Measurements from ENCODE around the gene VANGL1.

Gene VANGL1

GRCh38 chr1:115643225-115643624, 1.5 kb downstream of the VANGL1 start:
- in situ Hi-C loops (cut with MboI; ENCODE audit: low sequenced_read_pairs), result no loop called here

- in situ Hi-C loops (cut with MboI; ENCODE audit: low sequenced_read_pairs), result no loop called here
Observed at GRCh38 chr1:115643666-115644065, 1.9 kb downstream of the VANGL1 start.

GRCh38 chr1:115644109-115644508, 2.3 kb downstream of the VANGL1 start:
- in situ Hi-C loops (cut with MboI; ENCODE audit: low sequenced_read_pairs), result no loop called here

- in situ Hi-C loops (cut with MboI; ENCODE audit: low sequenced_read_pairs), result no loop called here
Observed at GRCh38 chr1:115647047-115647446, 5.3 kb downstream of the VANGL1 start.

- in situ Hi-C loops (cut with MboI; ENCODE audit: low sequenced_read_pairs), result no loop called here
Observed at GRCh38 chr1:115647507-115647906, 5.7 kb downstream of the VANGL1 start.

- in situ Hi-C loops (cut with MboI; ENCODE audit: low sequenced_read_pairs), result no loop called here
Observed at GRCh38 chr1:115647919-115648650, 6.3 kb downstream of the VANGL1 start.

GRCh38 chr1:115648717-115649691, 7.2 kb downstream of the VANGL1 start:
- in situ Hi-C loops (cut with MboI; ENCODE audit: low sequenced_read_pairs), result no loop called here

GRCh38 chr1:115649964-115650363, 8.2 kb downstream of the VANGL1 start:
- in situ Hi-C loops (cut with MboI; ENCODE audit: low sequenced_read_pairs), result no loop called here

GRCh38 chr1:115650961-115651360, 9.2 kb downstream of the VANGL1 start:
- in situ Hi-C loops (cut with MboI; ENCODE audit: low sequenced_read_pairs), result no loop called here

GRCh38 chr1:115651391-115651790, 9.6 kb downstream of the VANGL1 start:
- in situ Hi-C loops (cut with MboI; ENCODE audit: low sequenced_read_pairs), result no loop called here

GRCh38 chr1:115652236-115652788, 10.5 kb downstream of the VANGL1 start:
- in situ Hi-C loops (cut with MboI; ENCODE audit: low sequenced_read_pairs), result no loop called here

- in situ Hi-C loops (cut with MboI; ENCODE audit: low sequenced_read_pairs), result no loop called here
Observed at GRCh38 chr1:115654125-115654524, 12.4 kb downstream of the VANGL1 start.

- in situ Hi-C loops (cut with MboI; ENCODE audit: low sequenced_read_pairs), result no loop called here
Observed at GRCh38 chr1:115654663-115655305, 13.0 kb downstream of the VANGL1 start.

GRCh38 chr1:115655306-115655663, 13.5 kb downstream of the VANGL1 start:
- in situ Hi-C loops (cut with MboI; ENCODE audit: low sequenced_read_pairs), result no loop called here

- in situ Hi-C loops (cut with MboI; ENCODE audit: low sequenced_read_pairs), result no loop called here
Observed at GRCh38 chr1:115655916-115656315, 14.1 kb downstream of the VANGL1 start.

GRCh38 chr1:115656461-115657077, 14.8 kb downstream of the VANGL1 start:
- in situ Hi-C loops (cut with MboI; ENCODE audit: low sequenced_read_pairs), result no loop called here

GRCh38 chr1:115658646-115659045, 16.9 kb downstream of the VANGL1 start:
- in situ Hi-C loops (cut with MboI; ENCODE audit: low sequenced_read_pairs), result no loop called here

- in situ Hi-C loops (cut with MboI; ENCODE audit: low sequenced_read_pairs), result no loop called here
Observed at GRCh38 chr1:115660151-115660550, 18.4 kb downstream of the VANGL1 start.

- in situ Hi-C loops (cut with MboI; ENCODE audit: low sequenced_read_pairs), result no loop called here
Observed at GRCh38 chr1:115661157-115661556, 19.4 kb downstream of the VANGL1 start.

- in situ Hi-C loops (cut with MboI; ENCODE audit: low sequenced_read_pairs), result no loop called here
Observed at GRCh38 chr1:115665319-115666096, 23.7 kb downstream of the VANGL1 start.
